Measurements from ENCODE around the gene ACOX2.

The ACOX2 gene

GRCh38 chr3:58562498-58562897 is 25.5 kb upstream of the ACOX2 start:
- no peak for DNase-seq
- H3K23ac ChIP-seq (ENCODE audit: low read length) = no peak overlapping the region
- peaks cover 8 to 9% of the 10 kb centered on the region in 2 experiments for H3K4me1 ChIP-seq (ENCODE audit: control insufficient read depth in 1 of 2, insufficient read depth in 2 of 2, low read length in 2 of 2)
- H3K4ac ChIP-seq (ENCODE audit: low read depth, low read length) = no peak overlapping the region
- no peak overlapping the region for H3K27ac ChIP-seq (ENCODE audit: low read depth, low read length)
- peaks cover 3% of the 10 kb centered on the region for H3K79me1 ChIP-seq (ENCODE audit: low read length)
- no peak overlapping the region for H2AK5ac ChIP-seq (ENCODE audit: low read length)
- no peak overlapping the region for H2BK12ac ChIP-seq (ENCODE audit: low read length)
- no peak overlapping the region for H4K91ac ChIP-seq (ENCODE audit: low read depth, low read length)
- no peak overlapping the region for H3K14ac ChIP-seq (ENCODE audit: low read length)
- no peaks in the 10 kb centered on the region for H3K9me3 ChIP-seq (ENCODE audit: insufficient read depth, low read depth, low read length)
- no peak overlapping the region for H4K12ac ChIP-seq (ENCODE audit: low read depth, low read length)
- no CpG with 5 or more reads among the region's 4 CpGs for WGBS (ENCODE audit: extremely low coverage, insufficient coverage, insufficient read length)
- no peak overlapping the region for H3K4me2 ChIP-seq (ENCODE audit: low read length)
- H2BK5ac ChIP-seq (ENCODE audit: low read depth, low read length, poor library complexity) = no peak overlapping the region
- H2AFZ ChIP-seq (ENCODE audit: insufficient read depth, low read length, poor library complexity) = no peak overlapping the region
- no peaks in the 10 kb centered on the region for H3K79me2 ChIP-seq (ENCODE audit: control insufficient read depth, insufficient read depth, low read length, poor library complexity)
- H3K4me3 ChIP-seq (ENCODE audit: low read depth, low read length) = no peak overlapping the region
- no peak overlapping the region for H2BK120ac ChIP-seq (ENCODE audit: insufficient read depth, low read length, poor library complexity)
- no peaks in the 10 kb centered on the region for H3K27me3 ChIP-seq (ENCODE audit: insufficient read depth, low read length)
- no peak overlapping the region for H3K18ac ChIP-seq (ENCODE audit: low read length)
- H3K36me3 ChIP-seq (ENCODE audit: control insufficient read depth in 1 of 2, insufficient read depth in 2 of 2, low read length in 2 of 2) = no peaks in the 10 kb centered on the region
- no peak overlapping the region for H3K9ac ChIP-seq (ENCODE audit: low read length)
- H4K8ac ChIP-seq (ENCODE audit: low read depth, low read length) = no peak overlapping the region

DNA sequence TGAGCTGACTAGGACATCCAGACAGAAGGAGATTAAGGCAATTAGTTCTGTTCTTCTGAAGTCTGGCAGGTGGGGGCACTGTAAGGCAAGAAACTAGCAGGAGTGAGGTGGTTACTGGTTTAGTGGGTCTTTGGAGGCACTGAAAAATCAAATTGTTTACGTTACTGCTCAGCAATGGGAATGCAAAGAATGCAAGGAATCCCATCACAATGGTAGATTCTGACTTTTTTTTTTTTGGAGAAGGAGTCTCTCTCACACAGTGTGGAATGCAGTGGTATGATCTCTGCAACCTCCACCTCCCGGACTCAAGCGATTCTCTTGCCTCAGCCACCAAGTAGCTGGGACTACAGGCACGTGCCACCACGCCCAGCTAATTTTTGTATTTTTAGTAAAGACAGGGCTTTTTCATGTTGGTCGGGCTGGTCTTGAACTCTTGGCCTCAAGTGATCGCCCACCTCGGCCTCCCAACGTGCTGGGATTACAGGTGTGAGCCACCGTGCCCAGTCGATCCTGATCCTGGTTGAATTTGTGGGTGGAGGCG is 23.9 kb upstream of the ACOX2 start:
- H2BK12ac ChIP-seq (ENCODE audit: low read length) = no peak overlapping the region
- peaks cover 3% of the 10 kb centered on the region for H3K79me1 ChIP-seq (ENCODE audit: low read length)
- H2BK5ac ChIP-seq (ENCODE audit: low read depth, low read length, poor library complexity) = no peak overlapping the region
- no peak overlapping the region for H4K8ac ChIP-seq (ENCODE audit: low read depth, low read length)
- H3K4ac ChIP-seq (ENCODE audit: low read depth, low read length) = no peak overlapping the region
- no peaks in the 10 kb centered on the region for H3K9me3 ChIP-seq (ENCODE audit: insufficient read depth, low read depth, low read length)
- H3K27ac ChIP-seq (ENCODE audit: low read depth, low read length) = peak overlapping the region; percentile 52
- no peak overlapping the region for H4K91ac ChIP-seq (ENCODE audit: low read depth, low read length)
- no peaks in the 10 kb centered on the region for H3K36me3 ChIP-seq (ENCODE audit: control insufficient read depth in 1 of 2, insufficient read depth in 2 of 2, low read length in 2 of 2)
- peak overlapping the region; percentile 61 for H2BK120ac ChIP-seq (ENCODE audit: insufficient read depth, low read length, poor library complexity)
- H3K27me3 ChIP-seq (ENCODE audit: insufficient read depth, low read length) = no peaks in the 10 kb centered on the region
- no peaks in the 10 kb centered on the region for H3K79me2 ChIP-seq (ENCODE audit: control insufficient read depth, insufficient read depth, low read length, poor library complexity)
- no peak overlapping the region for H4K12ac ChIP-seq (ENCODE audit: low read depth, low read length)
- H2AFZ ChIP-seq (ENCODE audit: insufficient read depth, low read length, poor library complexity) = no peak overlapping the region
- H3K4me1 ChIP-seq (ENCODE audit: control insufficient read depth in 1 of 2, insufficient read depth in 2 of 2, low read length in 2 of 2) = peaks cover 7 to 12% of the 10 kb centered on the region in 2 experiments
- no peak overlapping the region for H2AK5ac ChIP-seq (ENCODE audit: low read length)
- H3K23ac ChIP-seq (ENCODE audit: low read length) = no peak overlapping the region
- no CpG with 5 or more reads among the region's 12 CpGs for WGBS (ENCODE audit: extremely low coverage, insufficient coverage, insufficient read length)
- no peak overlapping the region for H3K9ac ChIP-seq (ENCODE audit: low read length)
- no peak overlapping the region for H3K4me2 ChIP-seq (ENCODE audit: low read length)
- no peak overlapping the region for H3K4me3 ChIP-seq (ENCODE audit: low read depth, low read length)
- peak overlapping the region; percentile 42 for H3K14ac ChIP-seq (ENCODE audit: low read length)
- peak; percentile 60 to 80 for DNase-seq
- no peak overlapping the region for H3K18ac ChIP-seq (ENCODE audit: low read length)

GRCh38 chr3:58559586-58559985 is 22.6 kb upstream of the ACOX2 start:
- peak overlapping the region; percentile 69 for H3K9ac ChIP-seq (ENCODE audit: low read length)
- H4K91ac ChIP-seq (ENCODE audit: low read depth, low read length) = no peak overlapping the region

DNA sequence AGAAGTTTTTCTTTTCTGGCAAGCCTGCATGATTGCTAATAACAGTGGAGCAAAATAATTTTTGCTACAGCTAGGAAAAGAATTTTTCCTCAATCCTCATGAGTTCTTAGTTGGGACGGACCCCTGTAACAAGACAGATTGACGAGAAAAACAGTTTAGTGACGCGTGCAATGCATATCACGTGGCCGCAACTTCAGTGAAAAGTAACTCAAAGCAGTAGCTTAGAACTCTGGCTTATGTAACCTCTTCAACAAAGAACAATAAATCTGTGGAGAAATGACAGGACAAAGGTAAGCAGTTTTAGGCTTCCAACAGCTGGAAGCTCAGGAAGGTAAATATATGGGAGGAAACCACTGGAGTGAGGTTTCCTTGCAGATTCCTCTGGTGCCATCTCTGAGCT is 20.5 kb upstream of the ACOX2 start:
- Histone ChIP-seq H4K91ac (ENCODE audit: low read depth, low read length) (no peak overlapping the region), H2AFZ (ENCODE audit: insufficient read depth, low read length, poor library complexity) (no peak overlapping the region), H3K79me2 (ENCODE audit: control insufficient read depth, insufficient read depth, low read length, poor library complexity) (no peaks in the 10 kb centered on the region), H3K9ac (ENCODE audit: low read length) (no peak overlapping the region), H3K23ac (ENCODE audit: low read length) (no peak overlapping the region), H3K4me1 (ENCODE audit: control insufficient read depth in 1 of 2, insufficient read depth in 2 of 2, low read length in 2 of 2) (peaks cover 3 to 7% of the 10 kb centered on the region in 2 experiments), H2AK5ac (ENCODE audit: low read length) (no peak overlapping the region), H3K14ac (ENCODE audit: low read length) (no peak overlapping the region), H3K4me3 (ENCODE audit: low read depth, low read length) (no peak overlapping the region), H3K9me3 (ENCODE audit: insufficient read depth, low read depth, low read length) (no peaks in the 10 kb centered on the region), H2BK120ac (ENCODE audit: insufficient read depth, low read length, poor library complexity) (no peak overlapping the region), H4K12ac (ENCODE audit: low read depth, low read length) (no peak overlapping the region), H3K4me2 (ENCODE audit: low read length) (no peak overlapping the region), H3K27me3 (ENCODE audit: insufficient read depth, low read length) (no peaks in the 10 kb centered on the region), H3K79me1 (ENCODE audit: low read length) (peaks cover 3% of the 10 kb centered on the region), H2BK12ac (ENCODE audit: low read length) (no peak overlapping the region), H3K4ac (ENCODE audit: low read depth, low read length) (no peak overlapping the region), H3K27ac (ENCODE audit: low read depth, low read length) (no peak overlapping the region), H4K8ac (ENCODE audit: low read depth, low read length) (no peak overlapping the region), H3K36me3 (ENCODE audit: control insufficient read depth in 1 of 2, insufficient read depth in 2 of 2, low read length in 2 of 2) (no peaks in the 10 kb centered on the region), H3K18ac (ENCODE audit: low read length) (no peak overlapping the region), H2BK5ac (ENCODE audit: low read depth, low read length, poor library complexity) (no peak overlapping the region)
- WGBS (ENCODE audit: extremely low coverage, insufficient coverage, insufficient read length) = no CpG with 5 or more reads among the region's 6 CpGs
- no peak for DNase-seq

More at GRCh38 chr3:58559586-58559985, 22.6 kb upstream of the ACOX2 start:
- H2BK5ac ChIP-seq (ENCODE audit: low read depth, low read length, poor library complexity) = no peak overlapping the region
- no peak overlapping the region for H3K27ac ChIP-seq (ENCODE audit: low read depth, low read length)
- H3K79me1 ChIP-seq (ENCODE audit: low read length) = peaks cover 3% of the 10 kb centered on the region
- no peak overlapping the region for H3K14ac ChIP-seq (ENCODE audit: low read length)
- WGBS (ENCODE audit: extremely low coverage, insufficient coverage, insufficient read length) = no CpG with 5 or more reads among the region's 5 CpGs
- H2AK5ac ChIP-seq (ENCODE audit: low read length) = no peak overlapping the region
- no peak overlapping the region for H2AFZ ChIP-seq (ENCODE audit: insufficient read depth, low read length, poor library complexity)
- H3K36me3 ChIP-seq (ENCODE audit: control insufficient read depth in 1 of 2, insufficient read depth in 2 of 2, low read length in 2 of 2) = no peaks in the 10 kb centered on the region
- peaks cover 7 to 11% of the 10 kb centered on the region in 2 experiments for H3K4me1 ChIP-seq (ENCODE audit: control insufficient read depth in 1 of 2, insufficient read depth in 2 of 2, low read length in 2 of 2)
- no peak overlapping the region for H3K23ac ChIP-seq (ENCODE audit: low read length)
- H3K9me3 ChIP-seq (ENCODE audit: insufficient read depth, low read depth, low read length) = no peaks in the 10 kb centered on the region
- H3K4me3 ChIP-seq (ENCODE audit: low read depth, low read length) = no peak overlapping the region
- DNase-seq = no peak
- no peak overlapping the region for H2BK120ac ChIP-seq (ENCODE audit: insufficient read depth, low read length, poor library complexity)
- H3K18ac ChIP-seq (ENCODE audit: low read length) = no peak overlapping the region
- no peaks in the 10 kb centered on the region for H3K79me2 ChIP-seq (ENCODE audit: control insufficient read depth, insufficient read depth, low read length, poor library complexity)
- H3K27me3 ChIP-seq (ENCODE audit: insufficient read depth, low read length) = no peaks in the 10 kb centered on the region
- no peak overlapping the region for H3K4me2 ChIP-seq (ENCODE audit: low read length)
- peak overlapping the region; percentile 5 for H2BK12ac ChIP-seq (ENCODE audit: low read length)
- no peak overlapping the region for H4K8ac ChIP-seq (ENCODE audit: low read depth, low read length)
- H4K12ac ChIP-seq (ENCODE audit: low read depth, low read length) = no peak overlapping the region
- no peak overlapping the region for H3K4ac ChIP-seq (ENCODE audit: low read depth, low read length)

Measured in trophoblast cell (in vitro differentiated cells and primary cell).